Thoracic aorta (tissue), 2 donors: ENCODE data around the gene PTCH2. TPM values are rescaled to one million over a fixed set of nuclear protein-coding genes. Genes with fewer than 3 reads are reported as not detected.

ENCODE experiments used
- ATAC-seq: fragments of 150-250 bp; one replicate; pipeline ENCODE4 v1.8.0; 2017; ENCODE audit warnings: low read depth; ENCODE audit not compliant: insufficient number of reproducible peaks, low FRiP score
- DNase-seq: peaks from one replicate; pipeline ENCODE4 v3.0.0-alpha.2; 2020; ENCODE audit warnings: low spot score
- H3K27ac ChIP-seq, 2 donors: fragments of 200-600 bp; sonication (generic); 1 replicate in 1 of 2; 2 replicates in 1 of 2; pipeline ENCODE4 v1.5.1; 2016; ENCODE audit warnings: mild to moderate bottlenecking in 2 of 2, moderate library complexity in 2 of 2
- H3K27me3 ChIP-seq: fragments of 200-600 bp; sonication (generic); replicated peaks from 2 replicates; pipeline ENCODE4 v1.6.0; 2016; ENCODE audit warnings: mild to moderate bottlenecking; ENCODE audit not compliant: insufficient read depth
- H3K36me3 ChIP-seq: fragments of 200-600 bp; sonication (generic); one replicate; pipeline ENCODE4 v1.5.1; 2016
- H3K4me1 ChIP-seq, 2 donors: fragments of 200-600 bp; sonication (generic); 1 replicate in 1 of 2; 2 replicates in 1 of 2; pipeline versions ENCODE4 v1.5.1 to v1.6.0; 2016; ENCODE audit warnings: low read depth in 2 of 2, mild to moderate bottlenecking in 1 of 2; ENCODE audit not compliant: control insufficient read depth in 1 of 2
- H3K4me3 ChIP-seq: fragments of 200-600 bp; sonication (generic); 2 replicates; pipeline ENCODE4 v1.5.1; 2016; ENCODE audit warnings: mild to moderate bottlenecking
- H3K9me3 ChIP-seq: fragments of 200-600 bp; sonication (generic); 2 replicates; pipeline ENCODE4 v1.5.1; 2016
- total RNA-seq, 2 donors: library from RNA; depleted of rRNA; stranded (reverse); fragments of >200 nt; gene quantifications; one replicate each; pipeline versions ENCODE4 v1.1.0 to v1.2.3, GENCODE V29; 2016
- TF ChIP-seq, protein P1 (sequence below): fragments of 200-600 bp; sonication (generic); IDR thresholded peaks from one replicate; pipeline ENCODE4 v1.5.1; 2019; ENCODE audit warnings: antibody characterized with exemption

Gene PTCH2
- total RNA-seq, 2 donors from 2014 or later: 0.95 to 1.3 TPM

GRCh38 chr1:44860331-44860730 is 17.3 kb upstream of the PTCH2 start:
- Histone ChIP-seq H3K4me3 (no peak overlapping the region), H3K4me1 (no peaks in the 10 kb centered on the region), H3K27me3 (no peaks in the 10 kb centered on the region), H3K36me3 (peaks cover 3% of the 10 kb centered on the region), H3K9me3 (no peaks in the 10 kb centered on the region), H3K27ac (no peak overlapping the region)
- ATAC-seq (no peak), DNase-seq (no peak)
- TF ChIP-seq, protein P1, sequence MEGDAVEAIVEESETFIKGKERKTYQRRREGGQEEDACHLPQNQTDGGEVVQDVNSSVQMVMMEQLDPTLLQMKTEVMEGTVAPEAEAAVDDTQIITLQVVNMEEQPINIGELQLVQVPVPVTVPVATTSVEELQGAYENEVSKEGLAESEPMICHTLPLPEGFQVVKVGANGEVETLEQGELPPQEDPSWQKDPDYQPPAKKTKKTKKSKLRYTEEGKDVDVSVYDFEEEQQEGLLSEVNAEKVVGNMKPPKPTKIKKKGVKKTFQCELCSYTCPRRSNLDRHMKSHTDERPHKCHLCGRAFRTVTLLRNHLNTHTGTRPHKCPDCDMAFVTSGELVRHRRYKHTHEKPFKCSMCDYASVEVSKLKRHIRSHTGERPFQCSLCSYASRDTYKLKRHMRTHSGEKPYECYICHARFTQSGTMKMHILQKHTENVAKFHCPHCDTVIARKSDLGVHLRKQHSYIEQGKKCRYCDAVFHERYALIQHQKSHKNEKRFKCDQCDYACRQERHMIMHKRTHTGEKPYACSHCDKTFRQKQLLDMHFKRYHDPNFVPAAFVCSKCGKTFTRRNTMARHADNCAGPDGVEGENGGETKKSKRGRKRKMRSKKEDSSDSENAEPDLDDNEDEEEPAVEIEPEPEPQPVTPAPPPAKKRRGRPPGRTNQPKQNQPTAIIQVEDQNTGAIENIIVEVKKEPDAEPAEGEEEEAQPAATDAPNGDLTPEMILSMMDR: no peak

DNA sequence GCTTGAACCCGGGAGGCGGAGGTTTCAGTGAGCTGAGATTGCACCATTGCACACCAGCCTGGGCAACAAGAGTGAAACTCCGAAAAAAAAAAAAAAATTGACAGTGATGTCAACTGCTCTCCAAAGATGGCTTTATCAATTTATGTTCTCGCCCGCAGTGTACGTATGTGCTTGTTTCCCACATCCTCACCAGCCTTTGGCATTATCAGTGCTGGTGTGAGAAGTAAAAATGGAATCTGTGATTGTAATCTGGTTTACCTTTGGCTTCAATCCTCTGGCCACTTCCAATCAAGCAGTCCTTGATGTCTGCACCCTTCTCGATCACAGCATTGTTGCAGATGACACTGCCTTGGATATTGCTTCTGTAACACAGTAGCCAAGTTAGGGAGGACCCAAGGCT is 14.4 kb upstream of the PTCH2 start:
- H3K27me3 ChIP-seq: no peaks in the 10 kb centered on the region
- ATAC-seq: no peak
- peaks cover 3% of the 10 kb centered on the region for H3K36me3 ChIP-seq
- TF ChIP-seq, protein P1: no peak
- DNase-seq: no peak
- H3K4me1 ChIP-seq: no peaks in the 10 kb centered on the region
- H3K27ac ChIP-seq: no peak overlapping the region
- H3K9me3 ChIP-seq: no peaks in the 10 kb centered on the region
- no peak overlapping the region for H3K4me3 ChIP-seq

- DNase-seq: no peak
- no peaks in the 10 kb centered on the region for H3K27me3 ChIP-seq
- no peaks in the 10 kb centered on the region for H3K4me1 ChIP-seq
- no peaks in the 10 kb centered on the region for H3K9me3 ChIP-seq
- no peak for ATAC-seq
- H3K36me3 ChIP-seq: peaks cover 3% of the 10 kb centered on the region
- no peak overlapping the region for H3K27ac ChIP-seq
- TF ChIP-seq, protein P1: no peak
- no peak overlapping the region for H3K4me3 ChIP-seq
Observed at GRCh38 chr1:44855742-44856141, 12.7 kb upstream of the PTCH2 start.

DNA sequence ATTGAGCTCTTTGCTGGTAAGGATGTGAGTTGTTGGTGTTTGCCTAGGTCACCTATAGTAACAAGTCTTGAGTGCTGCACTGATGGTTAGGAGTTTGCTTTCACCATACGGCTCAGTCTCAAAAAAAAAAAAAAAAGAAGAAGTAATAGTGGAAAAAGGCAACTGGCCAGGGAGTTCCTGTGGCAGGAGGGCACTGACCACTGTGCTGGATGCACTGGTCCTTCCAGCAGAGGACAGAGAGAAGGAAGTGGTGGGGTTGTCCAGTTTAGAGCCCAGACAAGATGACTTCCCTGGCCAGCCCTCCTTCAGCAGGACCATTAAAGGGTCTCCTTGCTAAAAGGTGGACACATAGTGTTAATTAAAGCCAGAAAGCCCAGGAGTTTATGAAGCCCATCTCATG is 11.9 kb upstream of the PTCH2 start:
- ATAC-seq (no peak), DNase-seq (no peak)
- no peak overlapping the region for H3K4me3 ChIP-seq
- no peaks in the 10 kb centered on the region for H3K9me3 ChIP-seq
- H3K36me3 ChIP-seq: peaks cover 3% of the 10 kb centered on the region
- no peaks in the 10 kb centered on the region for H3K4me1 ChIP-seq
- TF ChIP-seq, protein P1: no peak
- no peaks in the 10 kb centered on the region for H3K27me3 ChIP-seq
- no peak overlapping the region for H3K27ac ChIP-seq

DNA sequence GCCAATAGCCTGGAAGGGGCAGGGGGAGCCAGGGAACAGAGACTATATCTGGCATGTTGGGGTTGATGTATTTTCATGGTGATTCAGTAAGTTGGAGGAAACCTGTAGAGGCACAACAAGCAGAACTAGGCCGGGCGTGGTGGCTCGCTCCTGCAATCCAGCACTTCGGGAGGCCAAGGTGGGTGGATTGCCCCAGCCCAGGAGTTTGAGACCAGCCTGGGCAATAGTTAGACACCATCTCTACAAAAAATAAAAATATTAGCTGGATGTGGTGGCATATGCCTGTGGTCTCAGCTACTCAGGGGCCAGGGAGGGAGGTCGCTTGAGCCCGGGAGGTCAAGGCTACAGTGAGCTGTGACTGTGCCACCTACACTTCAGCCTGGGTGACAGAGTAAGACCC is 10.1 kb upstream of the PTCH2 start:
- ATAC-seq (no peak), DNase-seq (no peak)
- no peak overlapping the region for H3K27ac ChIP-seq
- no peaks in the 10 kb centered on the region for H3K27me3 ChIP-seq
- H3K9me3 ChIP-seq: no peaks in the 10 kb centered on the region
- peaks cover 3% of the 10 kb centered on the region for H3K36me3 ChIP-seq
- TF ChIP-seq, protein P1: no peak
- H3K4me1 ChIP-seq: no peaks in the 10 kb centered on the region
- no peak overlapping the region for H3K4me3 ChIP-seq
